Measurements from ENCODE around the gene LEUTX.

The LEUTX gene

GRCh38 chr19:39816287-39817048 lies 37.8 kb downstream of the LEUTX start:
- no peak for TF ChIP-seq CTCF (IDR thresholded peaks at IDR 0.05; ENCODE audit: low read length)
- TF ChIP-seq EZH2 (IDR thresholded peaks at IDR 0.05; ENCODE audit: borderline replicate concordance, low read length), result no peak
- Histone ChIP-seq H3K9me2 (ENCODE audit: low read depth, low read length) (no peaks in the 10 kb centered on the region), H3F3A (ENCODE audit: insufficient read depth, low read length) (no peaks in the 10 kb centered on the region), H3K4me2 (ENCODE audit: low read length) (no peak overlapping the region), H2AFZ (ENCODE audit: low read length) (no peak overlapping the region), H3K36me3 (ENCODE audit: insufficient read depth, low read length) (no peaks in the 10 kb centered on the region; the same call in none of the 2 replicates), H3K9ac (ENCODE audit: low read length) (no peak overlapping the region), H3K4me1 (ENCODE audit: insufficient read depth, low read length, severe bottlenecking) (no peaks in the 10 kb centered on the region), H4K20me1 (ENCODE audit: insufficient read depth, low read length) (no peaks in the 10 kb centered on the region), H3K27me3 (ENCODE audit: insufficient read depth, low read length) (no peaks in the 10 kb centered on the region), H3K4me3 (ENCODE audit: low read depth, low read length, poor library complexity, severe bottlenecking) (no peak overlapping the region), H3K27ac (ENCODE audit: low read depth, low read length, poor library complexity, severe bottlenecking) (no peak overlapping the region), H3K9me3 (ENCODE audit: low read length) (no peaks in the 10 kb centered on the region), H3K79me2 (ENCODE audit: insufficient read depth, low read length) (no peaks in the 10 kb centered on the region)

- H3K9me2 ChIP-seq (ENCODE audit: low read depth, low read length), result no peaks in the 10 kb centered on the region
- no peaks in the 10 kb centered on the region; the same call in none of the 2 replicates for H3K36me3 ChIP-seq (ENCODE audit: insufficient read depth, low read length)
- no peaks in the 10 kb centered on the region for H4K20me1 ChIP-seq (ENCODE audit: insufficient read depth, low read length)
- no peak overlapping the region for H2AFZ ChIP-seq (ENCODE audit: low read length)
- no peaks in the 10 kb centered on the region for H3K4me1 ChIP-seq (ENCODE audit: insufficient read depth, low read length, severe bottlenecking)
- H3K27me3 ChIP-seq (ENCODE audit: insufficient read depth, low read length), result no peaks in the 10 kb centered on the region
- H3K79me2 ChIP-seq (ENCODE audit: insufficient read depth, low read length), result no peaks in the 10 kb centered on the region
- no peaks in the 10 kb centered on the region for H3K9me3 ChIP-seq (ENCODE audit: low read length)
- no peak for TF ChIP-seq CTCF (IDR thresholded peaks at IDR 0.05; ENCODE audit: low read length)
- TF ChIP-seq EZH2 (IDR thresholded peaks at IDR 0.05; ENCODE audit: borderline replicate concordance, low read length), result no peak
- no peak overlapping the region for H3K9ac ChIP-seq (ENCODE audit: low read length)
- H3F3A ChIP-seq (ENCODE audit: insufficient read depth, low read length), result no peaks in the 10 kb centered on the region
- no peak overlapping the region for H3K27ac ChIP-seq (ENCODE audit: low read depth, low read length, poor library complexity, severe bottlenecking)
- no peak overlapping the region for H3K4me3 ChIP-seq (ENCODE audit: low read depth, low read length, poor library complexity, severe bottlenecking)
- no peak overlapping the region for H3K4me2 ChIP-seq (ENCODE audit: low read length)
These were observed 39.4 kb downstream of the LEUTX start for GRCh38 chr19:39817888-39818561.

- Histone ChIP-seq H3K4me2 (ENCODE audit: low read length) (no peak overlapping the region), H3K9ac (ENCODE audit: low read length) (no peak overlapping the region), H3K9me2 (ENCODE audit: low read depth, low read length) (no peaks in the 10 kb centered on the region), H3K27ac (ENCODE audit: low read depth, low read length, poor library complexity, severe bottlenecking) (no peak overlapping the region), H3K79me2 (ENCODE audit: insufficient read depth, low read length) (no peaks in the 10 kb centered on the region), H4K20me1 (ENCODE audit: insufficient read depth, low read length) (no peaks in the 10 kb centered on the region), H2AFZ (ENCODE audit: low read length) (no peak overlapping the region), H3K27me3 (ENCODE audit: insufficient read depth, low read length) (no peaks in the 10 kb centered on the region), H3F3A (ENCODE audit: insufficient read depth, low read length) (no peaks in the 10 kb centered on the region), H3K36me3 (ENCODE audit: insufficient read depth, low read length) (no peaks in the 10 kb centered on the region; the same call in none of the 2 replicates), H3K4me3 (ENCODE audit: low read depth, low read length, poor library complexity, severe bottlenecking) (no peak overlapping the region), H3K9me3 (ENCODE audit: low read length) (no peaks in the 10 kb centered on the region), H3K4me1 (ENCODE audit: insufficient read depth, low read length, severe bottlenecking) (peaks cover 3% of the 10 kb centered on the region)
- TF ChIP-seq EZH2 (IDR thresholded peaks at IDR 0.05; ENCODE audit: borderline replicate concordance, low read length), result no peak
- no peak for TF ChIP-seq CTCF (IDR thresholded peaks at IDR 0.05; ENCODE audit: low read length)
These were observed 40.0 kb downstream of the LEUTX start for GRCh38 chr19:39818626-39819097.
